B cell (primary cell): ENCODE results near the gene RAB3A. TPM values are rescaled to one million over a fixed set of nuclear protein-coding genes. Genes with fewer than 3 reads are reported as not detected.

Source experiments
- ATAC-seq: fragments of 200-7000 bp; cut with Tn5 transposase; one replicate; pipeline ENCODE4 v1.10.0; 2021; ENCODE audit warnings: low read depth, mild to moderate bottlenecking, moderate number of reproducible peaks, moderate library complexity
- CTCF ChIA-PET: fragments of 350-600 bp; sonication (Branson Sonifier 250); formaldehyde crosslinking; loops from one replicate; lab custom pipeline; 2021; ENCODE audit warnings: antibody characterized with exemption, inconsistent platforms; lab: Charles Lee
- POLR2A ChIA-PET: fragments of 350-600 bp; sonication (Branson Sonifier 250); formaldehyde crosslinking; loops from one replicate; lab custom pipeline; 2021; ENCODE audit warnings: antibody characterized with exemption; lab: Charles Lee
- DNase-seq: peaks from one replicate; pipeline ENCODE4 v3.0.0; 2013
- H2AFZ ChIP-seq: 2 replicates; pipeline ENCODE4 v1.6.1; 2012; ENCODE audit warnings: mild to moderate bottlenecking, low read depth, low read length; ENCODE audit not compliant: insufficient read depth, poor library complexity, severe bottlenecking
- H3K27ac ChIP-seq, 2 donors: 1 replicate in 1 of 2; 2 replicates in 1 of 2; pipeline ENCODE4 v1.5.1; 2012 to 2013; ENCODE audit warnings: low read length in 2 of 2, mild to moderate bottlenecking in 2 of 2, moderate library complexity in 1 of 2
- H3K27me3 ChIP-seq, 4 experiments: fragments of 200-600 bp in 1 of 4; sonication (generic) in 1 of 4; replicated peaks in 1 of 4; 1 replicate in 2 of 4; 2 replicates in 2 of 4; pipeline versions ENCODE4 v1.6.1 to v1.7.0; 2013 to 2016; ENCODE audit warnings: low read length in 3 of 4, mild to moderate bottlenecking in 2 of 4, mixed read lengths in 1 of 4, moderate library complexity in 1 of 4; ENCODE audit not compliant: insufficient read depth in 4 of 4, control insufficient read depth in 3 of 4; ENCODE audit errors: control extremely low read depth in 1 of 4
- H3K36me3 ChIP-seq, 2 experiments: replicated peaks in 1 of 2; 1 replicate in 1 of 2; 2 replicates in 1 of 2; pipeline versions ENCODE4 v1.6.1 to v1.7.1; 2013; ENCODE audit warnings: low read length in 1 of 2; ENCODE audit not compliant: insufficient read depth in 2 of 2, control insufficient read depth in 1 of 2; ENCODE audit errors: control extremely low read depth in 1 of 2, extremely low read depth in 1 of 2
- H3K4me1 ChIP-seq, 2 donors: fragments of 200-600 bp in 1 of 2; sonication (generic) in 1 of 2; 1 replicate in 1 of 2; 2 replicates in 1 of 2; pipeline versions ENCODE4 v1.5.1 to v1.6.1; 2013 to 2017; ENCODE audit warnings: low read length in 2 of 2; ENCODE audit not compliant: control insufficient read depth in 2 of 2, insufficient read depth in 2 of 2
- H3K4me2 ChIP-seq: replicated peaks from 2 replicates; pipeline ENCODE3; 2012; ENCODE audit warnings: mild to moderate bottlenecking, low read depth, low read length; ENCODE audit not compliant: poor library complexity, severe bottlenecking
- H3K4me3 ChIP-seq, 5 experiments: fragments of 200-600 bp in 1 of 5; sonication (generic) in 1 of 5; 1 replicate in 3 of 5; 2 replicates in 2 of 5; pipeline versions ENCODE4 v1.5.1 to v1.7.0; 2011 to 2016; ENCODE audit warnings: low read length in 4 of 5, mild to moderate bottlenecking in 4 of 5, low read depth in 2 of 5, control low read depth in 1 of 5, moderate library complexity in 1 of 5; ENCODE audit not compliant: insufficient read depth in 1 of 5; ENCODE audit errors: control extremely low read depth in 1 of 5, extremely low read depth in 1 of 5
- H3K79me2 ChIP-seq: fragments of 200-600 bp; sonication (generic); one replicate; pipeline ENCODE4 v1.6.0; 2016; ENCODE audit warnings: low read length; ENCODE audit not compliant: control insufficient read depth, insufficient read depth
- H3K9ac ChIP-seq: fragments of 200-600 bp; sonication (generic); 2 replicates; pipeline ENCODE4 v1.6.1; 2017; ENCODE audit warnings: mild to moderate bottlenecking, low read length, moderate library complexity
- H3K9me3 ChIP-seq, 3 donors: one replicate each; pipeline versions ENCODE4 v1.6.1 to v1.7.1; 2013; ENCODE audit warnings: low read length in 2 of 3; ENCODE audit not compliant: control insufficient read depth in 2 of 3, insufficient read depth in 1 of 3; ENCODE audit errors: control extremely low read depth in 1 of 3
- H4K20me1 ChIP-seq: 2 replicates; pipeline ENCODE4 v1.6.0; 2012; ENCODE audit warnings: mild to moderate bottlenecking, low read length; ENCODE audit not compliant: insufficient read depth, control insufficient read depth, poor library complexity, severe bottlenecking
- H3K27ac Mint-ChIP-seq: one replicate; pipeline ENCODE4 v1.8.0; 2021; ENCODE audit warnings: mixed read lengths
- H3K27me3 Mint-ChIP-seq: one replicate; pipeline ENCODE4 v1.8.0; 2021; ENCODE audit warnings: mixed read lengths
- H3K4me1 Mint-ChIP-seq: one replicate; pipeline ENCODE4 v1.8.0; 2021; ENCODE audit warnings: mixed read lengths
- H3K4me3 Mint-ChIP-seq: one replicate; pipeline ENCODE4 v1.8.0; 2021; ENCODE audit warnings: mixed read lengths
- H3K9me3 Mint-ChIP-seq: one replicate; pipeline ENCODE4 v1.8.0; 2022; ENCODE audit warnings: mixed read lengths; ENCODE audit not compliant: insufficient read depth
- EZH2 ChIP-seq: IDR thresholded peaks from 2 replicates; pipeline ENCODE4 v1.6.1; 2012; ENCODE audit warnings: borderline replicate concordance, low read depth, mild to moderate bottlenecking, moderate library complexity, low read length; ENCODE audit not compliant: insufficient read depth, poor library complexity, severe bottlenecking
- WGBS: methylation state at CpG from one replicate; pipeline ENCODE4 v1.1.5; 2013; ENCODE audit warnings: missing lambda C conversion rate; ENCODE audit not compliant: insufficient coverage; 5-methylcytosine and 5-hydroxymethylcytosine counted together
- intact Hi-C: fragments of 100-400 bp; cut with micrococcal nuclease; formaldehyde crosslinking; loops from one replicate; pipeline ENCODE4 v1.10.0; 2022
- polyA plus RNA-seq: library from polyadenylated mRNA; depleted of rRNA; stranded (reverse); fragments of >200 nt; gene quantifications from 2 replicates; pipeline ENCODE4 v1.2.3, GENCODE V29; 2012
- total RNA-seq, 2 donors: library from RNA; stranded (reverse); fragments of 120-200 nt in 1 of 2; gene quantifications; 1 replicate in 1 of 2; 2 replicates in 1 of 2; pipeline versions ENCODE4 v1.2.3 to v1.2.4, GENCODE V29; 2013 to 2022
- TF ChIP-seq, protein P1 (sequence below): fragments of 200-600 bp; IDR thresholded peaks from one replicate; pipeline ENCODE4 v1.8.0; 2022; ENCODE audit warnings: antibody characterized with exemption, mild to moderate bottlenecking

Gene RAB3A
- total and polyA plus RNA-seq, 2 donors (not counting 1 experiment from before 2014, with no cell fraction given): 7.7 to 10.4 TPM

DNA sequence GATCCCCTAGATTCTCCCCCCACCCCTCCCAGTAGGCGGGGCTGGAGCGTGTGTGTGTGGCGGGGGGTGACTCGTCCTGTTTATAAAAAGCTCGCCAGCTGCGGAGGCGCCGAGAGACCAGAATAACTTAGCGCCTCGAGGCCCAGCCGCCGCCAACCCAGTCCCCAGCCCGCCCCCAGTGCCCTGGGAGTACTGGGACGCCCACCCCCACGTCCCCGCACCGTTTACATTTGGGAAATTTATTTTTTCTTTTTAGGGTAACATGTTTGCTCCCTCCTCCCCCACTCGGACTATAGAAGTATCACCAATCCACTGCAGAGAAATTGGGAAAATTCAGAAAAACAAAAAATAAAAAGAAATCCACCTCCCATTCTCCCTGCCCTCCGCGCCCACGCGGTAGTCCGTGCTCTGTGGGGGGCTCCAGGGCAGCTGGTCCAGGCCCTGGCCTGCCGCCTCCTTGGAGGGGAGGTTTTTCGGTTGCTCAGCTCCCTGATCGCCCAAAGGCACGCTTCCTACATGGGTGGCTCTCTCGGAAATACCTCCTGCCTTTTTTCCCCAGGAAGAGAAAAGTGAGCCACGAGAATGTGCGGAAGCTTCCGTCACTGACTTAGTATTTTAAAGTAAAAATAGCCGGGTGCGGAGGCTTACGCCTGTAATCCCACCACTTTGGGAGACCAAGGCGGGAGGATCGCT, 1.5 kb upstream of the RAB3A start:
- Histone ChIP-seq H4K20me1 (no peaks in the 10 kb centered on the region), H3K36me3 (peaks cover 0 to 5% of the 10 kb centered on the region in 2 experiments), H3K4me1 (peaks cover 15 to 29% of the 10 kb centered on the region in 2 donors), H3K79me2 (peaks cover 26% of the 10 kb centered on the region), H3K9ac (peak overlapping the region; percentile 82), H3K9me3 (no peaks in the 10 kb centered on the region), H2AFZ (peak overlapping the region; percentile 73), H3K4me3 (peak overlapping the region in 4 of 5 experiments; percentile 84 to 94 (median 92)), H3K4me2 (peak overlapping the region; percentile 95), H3K27me3 (peaks cover 0 to 12% (median 1%) of the 10 kb centered on the region in 4 experiments), H3K27ac (peak overlapping the region; percentile 86 to 98)
- peak overlapping the region; percentile 95 for H3K4me3 Mint-ChIP-seq
- DNase-seq (no peak), ATAC-seq (peak; percentile 4)
- H3K27ac Mint-ChIP-seq: peak overlapping the region; percentile 96
- H3K4me1 Mint-ChIP-seq: peaks cover 28% of the 10 kb centered on the region
- ChIA-PET CTCF (interaction anchor here (0.7 to 11.5 kb wide), 17 partner anchors 13 to 267 kb away, joined by 3 to 152 read pairs (median 3); partner anchors contain the start of genes IFI30, LRRC25, LSM4 and MPV17L2), POLR2A (interaction anchor here (0.5 to 3.9 kb wide), 12 partner anchors 8 to 161 kb away, joined by 3 to 27 read pairs (median 4); partner anchors contain the start of genes LSM4 and MPV17L2)
- no peak for TF ChIP-seq EZH2
- TF ChIP-seq, protein P1, sequence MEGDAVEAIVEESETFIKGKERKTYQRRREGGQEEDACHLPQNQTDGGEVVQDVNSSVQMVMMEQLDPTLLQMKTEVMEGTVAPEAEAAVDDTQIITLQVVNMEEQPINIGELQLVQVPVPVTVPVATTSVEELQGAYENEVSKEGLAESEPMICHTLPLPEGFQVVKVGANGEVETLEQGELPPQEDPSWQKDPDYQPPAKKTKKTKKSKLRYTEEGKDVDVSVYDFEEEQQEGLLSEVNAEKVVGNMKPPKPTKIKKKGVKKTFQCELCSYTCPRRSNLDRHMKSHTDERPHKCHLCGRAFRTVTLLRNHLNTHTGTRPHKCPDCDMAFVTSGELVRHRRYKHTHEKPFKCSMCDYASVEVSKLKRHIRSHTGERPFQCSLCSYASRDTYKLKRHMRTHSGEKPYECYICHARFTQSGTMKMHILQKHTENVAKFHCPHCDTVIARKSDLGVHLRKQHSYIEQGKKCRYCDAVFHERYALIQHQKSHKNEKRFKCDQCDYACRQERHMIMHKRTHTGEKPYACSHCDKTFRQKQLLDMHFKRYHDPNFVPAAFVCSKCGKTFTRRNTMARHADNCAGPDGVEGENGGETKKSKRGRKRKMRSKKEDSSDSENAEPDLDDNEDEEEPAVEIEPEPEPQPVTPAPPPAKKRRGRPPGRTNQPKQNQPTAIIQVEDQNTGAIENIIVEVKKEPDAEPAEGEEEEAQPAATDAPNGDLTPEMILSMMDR: no peak
- WGBS: 24% methylated on average over 22 of the region's 36 CpGs
- H3K9me3 Mint-ChIP-seq: no peaks in the 10 kb centered on the region
- peaks cover 8% of the 10 kb centered on the region for H3K27me3 Mint-ChIP-seq
- intact Hi-C loops: loop anchor here (2.0 kb wide), 3 partner anchors 47 to 205 kb away; partner anchors contain the start of gene JUND
